ENCODE measurements around the gene SPOP.

DNA sequence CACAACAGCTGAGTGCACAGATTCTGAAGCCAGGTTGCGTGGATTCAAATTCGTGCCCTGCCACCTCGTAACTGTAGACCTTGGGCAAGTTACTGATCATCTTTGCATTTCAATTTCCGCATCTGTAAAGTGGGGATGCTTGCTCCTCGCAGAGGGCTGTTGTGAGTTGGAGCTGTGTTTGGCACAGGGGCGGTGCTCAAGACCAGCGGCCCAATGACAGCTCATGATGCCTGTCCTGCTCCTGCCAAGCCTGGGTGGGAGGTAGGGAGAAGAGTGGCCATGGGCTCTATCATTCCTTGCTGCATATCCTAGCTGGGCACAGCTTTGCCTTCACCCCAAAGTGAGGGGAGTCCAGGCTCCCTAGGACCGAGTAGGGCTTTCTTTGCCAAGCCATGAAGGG is 89.6 kb downstream of the SPOP start:
- TF ChIP-seq, protein P1, sequence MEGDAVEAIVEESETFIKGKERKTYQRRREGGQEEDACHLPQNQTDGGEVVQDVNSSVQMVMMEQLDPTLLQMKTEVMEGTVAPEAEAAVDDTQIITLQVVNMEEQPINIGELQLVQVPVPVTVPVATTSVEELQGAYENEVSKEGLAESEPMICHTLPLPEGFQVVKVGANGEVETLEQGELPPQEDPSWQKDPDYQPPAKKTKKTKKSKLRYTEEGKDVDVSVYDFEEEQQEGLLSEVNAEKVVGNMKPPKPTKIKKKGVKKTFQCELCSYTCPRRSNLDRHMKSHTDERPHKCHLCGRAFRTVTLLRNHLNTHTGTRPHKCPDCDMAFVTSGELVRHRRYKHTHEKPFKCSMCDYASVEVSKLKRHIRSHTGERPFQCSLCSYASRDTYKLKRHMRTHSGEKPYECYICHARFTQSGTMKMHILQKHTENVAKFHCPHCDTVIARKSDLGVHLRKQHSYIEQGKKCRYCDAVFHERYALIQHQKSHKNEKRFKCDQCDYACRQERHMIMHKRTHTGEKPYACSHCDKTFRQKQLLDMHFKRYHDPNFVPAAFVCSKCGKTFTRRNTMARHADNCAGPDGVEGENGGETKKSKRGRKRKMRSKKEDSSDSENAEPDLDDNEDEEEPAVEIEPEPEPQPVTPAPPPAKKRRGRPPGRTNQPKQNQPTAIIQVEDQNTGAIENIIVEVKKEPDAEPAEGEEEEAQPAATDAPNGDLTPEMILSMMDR (conservative IDR thresholded peaks at IDR 0.05; ENCODE audit: low read depth, low read length), result no peak
- TF ChIP-seq USF2 (IDR thresholded peaks at IDR 0.05; ENCODE audit: low read depth, low read length), result no peak
- TF ChIP-seq POLR2A (IDR thresholded peaks at IDR 0.05; ENCODE audit: low read depth, low read length), result no peak
- TF ChIP-seq, protein P2, sequence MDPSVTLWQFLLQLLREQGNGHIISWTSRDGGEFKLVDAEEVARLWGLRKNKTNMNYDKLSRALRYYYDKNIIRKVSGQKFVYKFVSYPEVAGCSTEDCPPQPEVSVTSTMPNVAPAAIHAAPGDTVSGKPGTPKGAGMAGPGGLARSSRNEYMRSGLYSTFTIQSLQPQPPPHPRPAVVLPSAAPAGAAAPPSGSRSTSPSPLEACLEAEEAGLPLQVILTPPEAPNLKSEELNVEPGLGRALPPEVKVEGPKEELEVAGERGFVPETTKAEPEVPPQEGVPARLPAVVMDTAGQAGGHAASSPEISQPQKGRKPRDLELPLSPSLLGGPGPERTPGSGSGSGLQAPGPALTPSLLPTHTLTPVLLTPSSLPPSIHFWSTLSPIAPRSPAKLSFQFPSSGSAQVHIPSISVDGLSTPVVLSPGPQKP (IDR thresholded peaks at IDR 0.05; ENCODE audit: borderline replicate concordance, low read depth, low read length), result no peak
- TF ChIP-seq MXI1 (IDR thresholded peaks at IDR 0.05; ENCODE audit: borderline replicate concordance, low read depth, low read length), result no peak
- TF ChIP-seq RFX5 (IDR thresholded peaks at IDR 0.05; ENCODE audit: low read depth, low read length), result no peak
- no peak for TF ChIP-seq NFE2L2 (IDR thresholded peaks at IDR 0.05; ENCODE audit: low read depth, low read length)
- no peak for TF ChIP-seq CEBPB (IDR thresholded peaks at IDR 0.05; ENCODE audit: low read depth, low read length)
- TF ChIP-seq RAD21 (IDR thresholded peaks at IDR 0.05; ENCODE audit: low read length), result no peak
